Astrocyte of the spinal cord (primary cell): ENCODE measurements around the gene DDR1.

Experiments used
- DNase-seq: peaks from one replicate; pipeline ENCODE4 v3.0.0; 2011; ENCODE audit warnings: low read depth, low spot score
- H3K4me3 ChIP-seq: 2 replicates; pipeline ENCODE4 v1.5.1; 2011; ENCODE audit warnings: low read depth, mild to moderate bottlenecking, low read length, moderate library complexity
- CTCF ChIP-seq: IDR thresholded peaks from 2 replicates; pipeline ENCODE4 v1.5.1; 2012; ENCODE audit warnings: low read depth, mild to moderate bottlenecking, low read length, inconsistent platforms
- in situ Hi-C: cut with HindIII; loops from 2 replicates; pipeline ENCODE4 v1.10.0; 2017; ENCODE audit warnings: low sequenced_read_pairs

DDR1 gene

GRCh38 chr6:30894381-30894780 lies 10.1 kb downstream of the DDR1 start:
- no peak overlapping the region for H3K4me3 ChIP-seq
- TF ChIP-seq CTCF: no peak
- in situ Hi-C loops: no loop called here
- no peak for DNase-seq

GRCh38 chr6:30894935-30895334 lies 10.6 kb downstream of the DDR1 start:
- in situ Hi-C loops: no loop called here
- no peak for DNase-seq
- no peak for TF ChIP-seq CTCF
- no peak overlapping the region for H3K4me3 ChIP-seq

GRCh38 chr6:30895343-30895742 lies 11.0 kb downstream of the DDR1 start:
- in situ Hi-C loops: no loop called here
- DNase-seq: no peak
- H3K4me3 ChIP-seq: no peak overlapping the region
- TF ChIP-seq CTCF: no peak

- H3K4me3 ChIP-seq: no peak overlapping the region
- TF ChIP-seq CTCF: no peak
- in situ Hi-C loops: no loop called here
- DNase-seq: no peak
Observed at GRCh38 chr6:30896541-30896940, 12.2 kb downstream of the DDR1 start.

GRCh38 chr6:30897882-30898281 lies 13.6 kb downstream of the DDR1 start:
- in situ Hi-C loops: no loop called here

GRCh38 chr6:30898750-30899360 lies 14.5 kb downstream of the DDR1 start:
- in situ Hi-C loops: no loop called here
- DNase-seq: no peak
- TF ChIP-seq CTCF: no peak

More at GRCh38 chr6:30897882-30898281, 13.6 kb downstream of the DDR1 start:
- no peak overlapping the region for H3K4me3 ChIP-seq
- TF ChIP-seq CTCF: no peak
- no peak for DNase-seq

More at GRCh38 chr6:30898750-30899360, 14.5 kb downstream of the DDR1 start:
- no peak overlapping the region for H3K4me3 ChIP-seq
